ENCODE measurements around the gene CR2.

DNA sequence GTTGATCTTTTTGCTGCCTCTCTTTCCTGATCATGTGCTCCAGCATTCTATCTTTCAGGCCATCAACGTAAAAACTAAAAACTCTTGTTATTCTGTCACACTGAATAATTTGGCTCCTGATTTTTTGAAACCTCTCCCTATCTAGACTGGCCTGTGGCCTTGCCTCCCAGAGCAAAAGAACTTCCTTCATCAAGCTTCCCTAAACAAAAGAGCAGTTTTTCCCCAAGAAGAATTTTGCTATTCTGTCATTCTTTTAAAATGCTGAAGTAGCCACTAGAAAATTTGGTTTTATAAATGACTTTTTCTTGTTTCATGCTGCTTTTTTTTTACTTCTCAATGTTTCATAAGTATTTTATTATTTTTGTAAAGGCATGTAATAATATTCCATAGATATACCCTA, 37.1 kb upstream of the CR2 start:
- TF ChIP-seq YY1 (IDR thresholded peaks at IDR 0.05; ENCODE audit: insufficient read depth, insufficient read length) (no peak), SUZ12 (IDR thresholded peaks at IDR 0.05; ENCODE audit: extremely low read depth, insufficient read depth, insufficient read length) (no peak), ZNF274 (IDR thresholded peaks at IDR 0.05; ENCODE audit: low read depth, low read length) (no peak)
